Neuronal stem cell (in vitro differentiated cells): ENCODE measurements around the gene NHLH2.

Source experiments
- DNase-seq: peaks from one replicate; pipeline ENCODE4 v3.0.0-alpha.2; 2013; ENCODE audit warnings: low spot score
- H2AFZ ChIP-seq: one replicate; pipeline ENCODE4 v1.6.1; 2013; ENCODE audit warnings: mild to moderate bottlenecking, low read length, inconsistent platforms
- H2AK5ac ChIP-seq: 2 replicates; pipeline ENCODE4 v1.6.1; 2013; ENCODE audit warnings: low read depth, mild to moderate bottlenecking, inconsistent platforms, low read length, moderate library complexity, mixed read lengths
- H2BK120ac ChIP-seq: 2 replicates; pipeline ENCODE4 v1.6.1; 2013; ENCODE audit warnings: low read depth, mild to moderate bottlenecking, inconsistent platforms, low read length, moderate library complexity, mixed read lengths
- H2BK12ac ChIP-seq: one replicate; pipeline ENCODE4 v1.6.1; 2013; ENCODE audit warnings: low read length, inconsistent platforms
- H2BK15ac ChIP-seq: 2 replicates; pipeline ENCODE4 v1.6.1; 2013; ENCODE audit warnings: mild to moderate bottlenecking, low read length, inconsistent platforms, mixed read lengths
- H2BK5ac ChIP-seq: one replicate; pipeline ENCODE4 v1.6.1; 2013; ENCODE audit warnings: inconsistent platforms, mild to moderate bottlenecking, low read length, moderate library complexity
- H3K14ac ChIP-seq: one replicate; pipeline ENCODE4 v1.6.1; 2013; ENCODE audit warnings: low read length, inconsistent platforms
- H3K18ac ChIP-seq: 2 replicates; pipeline ENCODE4 v1.6.1; 2013; ENCODE audit warnings: low read length, inconsistent platforms
- H3K23ac ChIP-seq: 2 replicates; pipeline ENCODE4 v1.6.1; 2013; ENCODE audit warnings: low read depth, mild to moderate bottlenecking, mixed read lengths, low read length, inconsistent platforms; ENCODE audit not compliant: poor library complexity
- H3K27ac ChIP-seq: replicated peaks from 3 replicates; pipeline ENCODE4 v1.5.1; 2013; ENCODE audit warnings: low read length, inconsistent platforms
- H3K27me3 ChIP-seq, 3 experiments: 2 replicates each; pipeline ENCODE4 v1.6.1; 2013; ENCODE audit warnings: low read length in 3 of 3, mild to moderate bottlenecking in 2 of 3, inconsistent platforms in 1 of 3, low read depth in 1 of 3, mixed read lengths in 1 of 3, moderate library complexity in 1 of 3; ENCODE audit not compliant: control insufficient read depth in 3 of 3, insufficient read depth in 3 of 3
- H3K36me3 ChIP-seq, 2 donors: replicated peaks in 1 of 2; 2 replicates each; pipeline ENCODE4 v1.6.1; 2013; ENCODE audit warnings: low read length in 2 of 2; ENCODE audit not compliant: control insufficient read depth in 2 of 2, insufficient read depth in 2 of 2
- H3K4ac ChIP-seq: 2 replicates; pipeline ENCODE4 v1.6.1; 2013; ENCODE audit warnings: inconsistent platforms, mild to moderate bottlenecking, low read length, moderate library complexity
- H3K4me1 ChIP-seq, 2 donors: 1 replicate in 1 of 2; 2 replicates in 1 of 2; pipeline ENCODE4 v1.6.1; 2013; ENCODE audit warnings: low read length in 2 of 2, low read depth in 1 of 2; ENCODE audit not compliant: control insufficient read depth in 2 of 2, insufficient read depth in 1 of 2
- H3K4me2 ChIP-seq: one replicate; pipeline ENCODE4 v1.6.1; 2013; ENCODE audit warnings: mild to moderate bottlenecking, low read length, inconsistent platforms; ENCODE audit not compliant: insufficient read depth, poor library complexity, severe bottlenecking
- H3K4me3 ChIP-seq, 2 donors: 2 replicates each; pipeline ENCODE4 v1.5.1; 2013; ENCODE audit warnings: low read length in 2 of 2, mild to moderate bottlenecking in 2 of 2, inconsistent platforms in 1 of 2, moderate library complexity in 1 of 2
- H3K79me1 ChIP-seq: one replicate; pipeline ENCODE4 v1.6.1; 2013; ENCODE audit warnings: low read depth, mild to moderate bottlenecking, inconsistent platforms, low read length, moderate library complexity
- H3K9ac ChIP-seq: one replicate; pipeline ENCODE4 v1.6.1; 2013; ENCODE audit warnings: mild to moderate bottlenecking, low read depth, low read length, inconsistent platforms; ENCODE audit not compliant: poor library complexity
- H3K9me3 ChIP-seq, 2 donors: replicated peaks in 1 of 2; 2 replicates each; pipeline versions ENCODE3 to v1.6.1; 2013; ENCODE audit warnings: low read length in 2 of 2, mild to moderate bottlenecking in 2 of 2, inconsistent platforms in 1 of 2, low read depth in 1 of 2, mixed read lengths in 1 of 2, moderate library complexity in 1 of 2; ENCODE audit not compliant: control insufficient read depth in 2 of 2, insufficient read depth in 1 of 2
- H4K8ac ChIP-seq: one replicate; pipeline ENCODE4 v1.6.1; 2013; ENCODE audit warnings: low read depth, mild to moderate bottlenecking, inconsistent platforms, low read length, moderate library complexity
- H4K91ac ChIP-seq: one replicate; pipeline ENCODE4 v1.6.1; 2013; ENCODE audit warnings: low read length, low read depth, mild to moderate bottlenecking, inconsistent platforms; ENCODE audit not compliant: poor library complexity
- WGBS, 2 donors: extraction: QIAGEN DNeasy Blood & Tissue Kit; methylation state at CpG; one replicate each; pipeline ENCODE4 v1.1.7; 2013; ENCODE audit warnings: missing lambda C conversion rate in 2 of 2, mixed read lengths in 1 of 2; ENCODE audit not compliant: insufficient read length in 2 of 2, insufficient replicate concordance in 1 of 2; ENCODE audit errors: extremely low coverage in 2 of 2; 5-methylcytosine and 5-hydroxymethylcytosine counted together

The NHLH2 gene

GRCh38 chr1:115874904-115875303 is 34.0 kb upstream of the NHLH2 start:
- Histone ChIP-seq H2BK15ac (no peak overlapping the region), H3K4ac (no peak overlapping the region)
- no CpG with 5 or more reads among the region's 5 CpGs for WGBS, 2 donors

GRCh38 chr1:115874497-115874896 is 33.6 kb upstream of the NHLH2 start:
- no peak overlapping the region for H2BK5ac ChIP-seq
- no peak overlapping the region for H3K23ac ChIP-seq
- no peak overlapping the region for H3K27ac ChIP-seq
- no peak overlapping the region for H3K14ac ChIP-seq
- no peak overlapping the region for H3K4me3 ChIP-seq
- no peaks in the 10 kb centered on the region for H3K9me3 ChIP-seq
- no CpG with 5 or more reads among the region's 4 CpGs for WGBS, 2 donors
- no peak overlapping the region for H3K4me2 ChIP-seq
- H2BK120ac ChIP-seq: no peak overlapping the region
- no peak overlapping the region for H2AK5ac ChIP-seq
- H3K9ac ChIP-seq: no peak overlapping the region
- DNase-seq: no peak
- H4K91ac ChIP-seq: no peak overlapping the region
- no peak overlapping the region for H3K4ac ChIP-seq
- H2BK15ac ChIP-seq: no peak overlapping the region
- no peaks in the 10 kb centered on the region for H3K79me1 ChIP-seq
- no peak overlapping the region for H3K18ac ChIP-seq
- H3K36me3 ChIP-seq: no peaks in the 10 kb centered on the region
- H4K8ac ChIP-seq: no peak overlapping the region
- H3K27me3 ChIP-seq: no peaks in the 10 kb centered on the region
- H2BK12ac ChIP-seq: no peak overlapping the region
- H3K4me1 ChIP-seq: peaks cover 0 to 2% of the 10 kb centered on the region in 2 donors
- no peak overlapping the region for H2AFZ ChIP-seq

More at GRCh38 chr1:115874904-115875303, 34.0 kb upstream of the NHLH2 start:
- Histone ChIP-seq H2BK12ac (no peak overlapping the region), H3K36me3 (no peaks in the 10 kb centered on the region), H3K27me3 (no peaks in the 10 kb centered on the region), H2BK120ac (no peak overlapping the region), H2AK5ac (no peak overlapping the region), H3K14ac (no peak overlapping the region), H3K9ac (no peak overlapping the region), H3K27ac (no peak overlapping the region), H3K9me3 (no peaks in the 10 kb centered on the region), H2BK5ac (no peak overlapping the region), H3K4me3 (no peak overlapping the region), H3K18ac (no peak overlapping the region), H4K91ac (no peak overlapping the region), H4K8ac (no peak overlapping the region), H3K4me1 (peaks cover 0 to 2% of the 10 kb centered on the region in 2 donors), H2AFZ (no peak overlapping the region), H3K4me2 (no peak overlapping the region), H3K79me1 (no peaks in the 10 kb centered on the region), H3K23ac (no peak overlapping the region)
- DNase-seq: no peak

GRCh38 chr1:115873184-115873583 is 32.3 kb upstream of the NHLH2 start:
- Histone ChIP-seq H3K18ac (no peak overlapping the region), H2BK120ac (no peak overlapping the region), H3K9me3 (no peaks in the 10 kb centered on the region), H3K23ac (no peak overlapping the region), H3K4me2 (no peak overlapping the region), H2AK5ac (no peak overlapping the region), H4K91ac (no peak overlapping the region), H3K27me3 (no peaks in the 10 kb centered on the region), H3K79me1 (no peaks in the 10 kb centered on the region), H2BK5ac (no peak overlapping the region), H3K9ac (no peak overlapping the region), H3K4me1 (peaks cover 0 to 2% of the 10 kb centered on the region in 2 donors), H2BK12ac (no peak overlapping the region), H3K4ac (no peak overlapping the region), H2AFZ (no peak overlapping the region), H3K27ac (no peak overlapping the region), H4K8ac (no peak overlapping the region), H3K4me3 (no peak overlapping the region), H2BK15ac (no peak overlapping the region), H3K36me3 (no peaks in the 10 kb centered on the region), H3K14ac (no peak overlapping the region)
- no peak for DNase-seq
- no CpG with 5 or more reads among the region's 2 CpGs for WGBS, 2 donors

GRCh38 chr1:115869064-115869463 is 28.1 kb upstream of the NHLH2 start:
- no peak overlapping the region for H3K23ac ChIP-seq
- no peaks in the 10 kb centered on the region for H3K27me3 ChIP-seq
- H2AFZ ChIP-seq: no peak overlapping the region
- no peak overlapping the region for H3K18ac ChIP-seq
- no CpG with 5 or more reads among the region's 5 CpGs for WGBS, 2 donors
- H2BK120ac ChIP-seq: no peak overlapping the region
- no peak overlapping the region for H4K8ac ChIP-seq
- DNase-seq: no peak
- H3K9me3 ChIP-seq: no peaks in the 10 kb centered on the region
- H3K79me1 ChIP-seq: no peaks in the 10 kb centered on the region
- no peak overlapping the region for H3K27ac ChIP-seq
- no peak overlapping the region for H4K91ac ChIP-seq
- no peak overlapping the region for H3K4me2 ChIP-seq
- no peak overlapping the region for H3K14ac ChIP-seq
- H3K9ac ChIP-seq: no peak overlapping the region
- H2AK5ac ChIP-seq: no peak overlapping the region
- H2BK15ac ChIP-seq: no peak overlapping the region
- no peaks in the 10 kb centered on the region for H3K36me3 ChIP-seq
- no peak overlapping the region for H2BK5ac ChIP-seq
- H3K4ac ChIP-seq: no peak overlapping the region
- peaks cover 0 to 5% of the 10 kb centered on the region in 2 donors for H3K4me1 ChIP-seq
- H3K4me3 ChIP-seq: no peak overlapping the region
- H2BK12ac ChIP-seq: no peak overlapping the region
